Measurements from ENCODE around the gene IFNL1. TPM values are rescaled to one million over a fixed set of nuclear protein-coding genes. Genes with fewer than 3 reads are reported as not detected.
"Not testable (repeated sequence)": the region's sequence is repeated elsewhere in the genome, so short reads cannot be mapped to it uniquely, and the experiment has no call there.

Gene IFNL1
- total RNA-seq, 4 donors from 2014 or later = not detected

DNA sequence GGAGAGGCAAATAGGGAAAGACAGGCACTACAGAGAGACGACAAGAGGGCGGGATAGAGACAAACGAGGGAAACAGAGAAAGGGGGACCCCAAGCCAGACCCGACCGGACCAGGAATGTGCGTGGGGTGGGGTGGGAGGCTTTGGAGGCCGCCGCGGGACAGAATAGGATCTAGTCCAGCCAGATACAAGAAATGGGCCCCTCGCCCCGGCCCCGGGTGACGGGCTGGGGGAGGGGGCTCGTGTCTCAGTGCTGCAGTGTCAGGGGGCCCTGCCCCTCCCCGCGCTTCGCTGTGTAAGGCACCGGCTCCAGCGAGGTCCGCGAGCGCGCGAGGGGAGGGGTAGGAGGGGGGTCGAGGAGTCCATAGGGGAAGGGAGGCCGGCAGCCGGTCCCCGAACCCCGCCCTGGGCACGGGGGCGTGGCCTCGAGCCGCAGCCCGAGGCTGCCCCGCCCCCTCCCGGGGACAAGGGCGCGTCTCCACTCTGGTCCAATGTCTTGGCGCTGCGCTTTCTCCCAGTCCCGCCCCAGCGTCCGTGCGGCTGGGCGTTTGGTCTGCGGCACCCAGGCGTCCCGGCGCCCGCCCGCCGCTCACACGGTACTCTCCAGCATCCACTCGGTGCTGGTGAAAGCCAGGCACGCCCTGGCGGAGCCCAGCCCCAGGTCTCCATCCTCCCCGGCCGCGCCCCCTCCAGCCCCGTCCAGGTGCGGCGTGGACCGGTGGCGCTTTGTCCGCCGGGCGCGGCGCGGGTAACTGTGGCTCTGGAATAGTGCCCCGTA lies 11.0 kb downstream of the IFNL1 start:
- ATAC-seq (no peak), DNase-seq (no peak)
- Histone ChIP-seq H3K36me3 (no peaks in the 10 kb centered on the region), H3K4me3 (peak overlapping the region in 1 of 4 donors; percentile 17), H3K27me3 (peaks cover 42 to 66% (median 63%) of the 10 kb centered on the region in 3 donors), H3K4me1 (no peaks in the 10 kb centered on the region), H3K9me3 (no peaks in the 10 kb centered on the region), H3K27ac (no peak overlapping the region)
- in situ Hi-C loops (cut with MboI; ENCODE audit: low sequenced_read_pairs in 4 of 4) (no loop called here), intact Hi-C loops (cut with DNase I; ENCODE audit: low total_unique reads) (no loop called here)
- TF ChIP-seq, protein P1, sequence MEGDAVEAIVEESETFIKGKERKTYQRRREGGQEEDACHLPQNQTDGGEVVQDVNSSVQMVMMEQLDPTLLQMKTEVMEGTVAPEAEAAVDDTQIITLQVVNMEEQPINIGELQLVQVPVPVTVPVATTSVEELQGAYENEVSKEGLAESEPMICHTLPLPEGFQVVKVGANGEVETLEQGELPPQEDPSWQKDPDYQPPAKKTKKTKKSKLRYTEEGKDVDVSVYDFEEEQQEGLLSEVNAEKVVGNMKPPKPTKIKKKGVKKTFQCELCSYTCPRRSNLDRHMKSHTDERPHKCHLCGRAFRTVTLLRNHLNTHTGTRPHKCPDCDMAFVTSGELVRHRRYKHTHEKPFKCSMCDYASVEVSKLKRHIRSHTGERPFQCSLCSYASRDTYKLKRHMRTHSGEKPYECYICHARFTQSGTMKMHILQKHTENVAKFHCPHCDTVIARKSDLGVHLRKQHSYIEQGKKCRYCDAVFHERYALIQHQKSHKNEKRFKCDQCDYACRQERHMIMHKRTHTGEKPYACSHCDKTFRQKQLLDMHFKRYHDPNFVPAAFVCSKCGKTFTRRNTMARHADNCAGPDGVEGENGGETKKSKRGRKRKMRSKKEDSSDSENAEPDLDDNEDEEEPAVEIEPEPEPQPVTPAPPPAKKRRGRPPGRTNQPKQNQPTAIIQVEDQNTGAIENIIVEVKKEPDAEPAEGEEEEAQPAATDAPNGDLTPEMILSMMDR (IDR thresholded peaks at IDR 0.05 in 4 of 5, conservative IDR thresholded peaks at IDR 0.05 in 1 of 5) = no peak
- no peak for TF ChIP-seq POLR2A (IDR thresholded peaks at IDR 0.05)

DNA sequence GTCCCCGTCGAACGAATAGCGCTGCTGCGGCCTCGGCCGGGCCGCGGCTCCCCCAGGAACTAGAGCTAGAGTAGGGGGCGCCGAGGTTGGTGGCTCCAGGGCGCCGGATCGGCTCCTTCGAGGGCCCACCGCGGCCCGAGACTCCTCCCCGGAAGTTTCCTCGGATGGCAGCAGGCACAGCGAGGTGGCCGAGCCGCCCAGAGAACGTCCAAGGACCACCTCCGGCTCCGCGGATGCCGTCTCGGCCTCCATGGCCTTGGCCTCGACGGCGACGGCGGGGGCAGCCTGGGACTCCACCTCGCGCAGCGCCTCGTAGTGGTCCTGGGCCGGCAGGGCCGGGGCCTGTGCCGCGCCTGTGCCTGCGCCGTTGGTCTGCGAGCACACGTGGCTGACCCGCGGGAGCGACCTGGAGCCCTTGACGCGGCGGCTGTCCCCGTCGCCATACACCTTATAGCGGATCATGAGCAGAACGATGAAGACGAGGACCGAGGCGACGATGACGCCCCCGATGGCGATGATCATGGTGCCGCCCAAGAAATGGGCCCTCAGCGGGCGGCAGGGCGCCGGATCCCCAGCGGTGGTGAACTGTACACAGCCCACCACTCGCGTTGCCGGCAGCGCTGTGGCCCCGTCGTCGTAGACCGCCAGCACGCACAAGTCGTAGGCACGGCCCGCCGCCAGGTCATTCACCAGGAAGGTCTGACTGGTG lies 11.8 kb downstream of the IFNL1 start:
- ATAC-seq (no peak), DNase-seq (no peak)
- H3K4me1 ChIP-seq = no peaks in the 10 kb centered on the region
- H3K27me3 ChIP-seq = peaks cover 42 to 65% (median 63%) of the 10 kb centered on the region in 3 donors
- H3K36me3 ChIP-seq = no peaks in the 10 kb centered on the region
- intact Hi-C loops (cut with DNase I; ENCODE audit: low total_unique reads) = no loop called here
- H3K4me3 ChIP-seq = peak overlapping the region in 1 of 4 donors; percentile 17
- in situ Hi-C loops (cut with MboI; ENCODE audit: low sequenced_read_pairs in 4 of 4) = no loop called here
- H3K9me3 ChIP-seq = no peaks in the 10 kb centered on the region
- TF ChIP-seq POLR2A (IDR thresholded peaks at IDR 0.05) = no peak
- TF ChIP-seq, protein P1 (IDR thresholded peaks at IDR 0.05 in 4 of 5, conservative IDR thresholded peaks at IDR 0.05 in 1 of 5) = no peak
- H3K27ac ChIP-seq = no peak overlapping the region

DNA sequence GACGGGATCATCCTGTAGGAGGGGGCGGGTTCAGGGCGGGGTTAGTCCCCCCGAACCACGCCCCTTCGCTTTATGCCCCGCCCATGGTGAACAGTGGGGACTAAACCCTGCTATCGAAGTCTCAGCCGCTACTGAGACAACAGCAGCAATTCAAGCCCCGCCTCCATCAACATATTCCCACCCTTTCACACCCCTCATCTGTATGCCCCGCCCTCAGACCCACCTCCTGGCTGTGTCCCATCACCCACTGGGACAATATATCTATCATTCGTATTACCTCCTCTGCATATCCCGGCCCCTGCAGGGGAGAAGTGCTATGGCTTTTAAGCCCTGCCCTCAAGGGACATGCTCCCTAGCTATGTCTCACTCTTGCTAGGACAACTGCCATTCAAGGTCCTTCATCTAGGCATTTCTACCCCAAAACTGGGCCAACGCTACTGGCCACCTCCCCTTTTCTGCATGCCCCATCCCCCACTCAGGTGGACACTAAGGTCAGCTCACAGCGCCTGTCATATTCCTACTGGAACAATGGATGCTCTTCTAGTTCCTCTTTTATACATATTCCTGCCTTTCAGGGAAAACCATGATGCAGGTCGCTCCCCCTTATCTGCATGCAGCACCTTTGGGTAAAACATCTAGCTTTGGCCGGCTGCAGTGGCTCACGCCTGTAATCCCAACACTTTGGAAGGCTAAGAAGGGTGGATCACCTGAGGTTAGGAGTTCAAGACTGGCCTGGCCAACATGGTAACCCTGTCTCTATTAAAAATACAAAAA lies 12.5 kb downstream of the IFNL1 start:
- Histone ChIP-seq H3K36me3 (no peaks in the 10 kb centered on the region), H3K27ac (no peak overlapping the region), H3K4me3 (no peak overlapping the region), H3K27me3 (peaks cover 42 to 59% (median 58%) of the 10 kb centered on the region in 3 donors), H3K9me3 (no peaks in the 10 kb centered on the region), H3K4me1 (no peaks in the 10 kb centered on the region)
- DNase-seq = no peak
- in situ Hi-C loops (cut with MboI; ENCODE audit: low sequenced_read_pairs in 4 of 4) (no loop called here), intact Hi-C loops (cut with DNase I; ENCODE audit: low total_unique reads) (no loop called here)
- no peak for ATAC-seq
- TF ChIP-seq, protein P1 (IDR thresholded peaks at IDR 0.05 in 4 of 5, conservative IDR thresholded peaks at IDR 0.05 in 1 of 5) = no peak
- no peak for TF ChIP-seq POLR2A (IDR thresholded peaks at IDR 0.05)

DNA sequence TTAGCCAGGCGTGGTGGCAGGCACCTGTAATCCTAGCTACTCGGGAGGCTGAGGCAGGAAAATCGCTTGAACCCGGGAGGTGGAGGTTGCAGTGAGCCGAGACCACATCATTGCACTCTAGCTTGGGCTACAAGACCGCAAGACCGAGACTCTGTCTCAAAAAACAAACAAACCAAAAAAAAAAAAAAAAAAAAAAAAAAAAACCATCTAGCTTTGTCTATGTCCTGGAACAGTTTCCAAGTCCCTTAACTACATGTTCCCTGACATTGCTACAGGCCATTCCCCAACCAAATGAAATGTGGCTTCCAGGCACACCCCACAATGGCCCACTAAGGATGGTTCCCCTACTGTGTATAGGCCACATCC lies 13.1 kb downstream of the IFNL1 start:
- H3K36me3 ChIP-seq; H3K4me3 ChIP-seq; ATAC-seq; DNase-seq; in situ Hi-C loops (cut with MboI; ENCODE audit: low sequenced_read_pairs in 4 of 4); H3K9me3 ChIP-seq; H3K27ac ChIP-seq; H3K4me1 ChIP-seq; intact Hi-C loops (cut with DNase I; ENCODE audit: low total_unique reads): not testable (repeated sequence)
- peaks cover 39 to 53% (median 52%) of the 10 kb centered on the region in 3 donors for H3K27me3 ChIP-seq
